ENCODE measurements around the gene MACROD1.

The MACROD1 gene

GRCh38 chr11:64208086-64208795, 42.3 kb upstream of the MACROD1 start:
- H3K4me3 ChIP-seq (ENCODE audit: low read depth, low read length), result peak overlapping the region; percentile 77
- DNase-seq (ENCODE audit: low read depth), result no peak
- TF ChIP-seq CTCF (IDR thresholded peaks at IDR 0.05; ENCODE audit: low read depth, low read length, missing control alignments), result no peak

DNA sequence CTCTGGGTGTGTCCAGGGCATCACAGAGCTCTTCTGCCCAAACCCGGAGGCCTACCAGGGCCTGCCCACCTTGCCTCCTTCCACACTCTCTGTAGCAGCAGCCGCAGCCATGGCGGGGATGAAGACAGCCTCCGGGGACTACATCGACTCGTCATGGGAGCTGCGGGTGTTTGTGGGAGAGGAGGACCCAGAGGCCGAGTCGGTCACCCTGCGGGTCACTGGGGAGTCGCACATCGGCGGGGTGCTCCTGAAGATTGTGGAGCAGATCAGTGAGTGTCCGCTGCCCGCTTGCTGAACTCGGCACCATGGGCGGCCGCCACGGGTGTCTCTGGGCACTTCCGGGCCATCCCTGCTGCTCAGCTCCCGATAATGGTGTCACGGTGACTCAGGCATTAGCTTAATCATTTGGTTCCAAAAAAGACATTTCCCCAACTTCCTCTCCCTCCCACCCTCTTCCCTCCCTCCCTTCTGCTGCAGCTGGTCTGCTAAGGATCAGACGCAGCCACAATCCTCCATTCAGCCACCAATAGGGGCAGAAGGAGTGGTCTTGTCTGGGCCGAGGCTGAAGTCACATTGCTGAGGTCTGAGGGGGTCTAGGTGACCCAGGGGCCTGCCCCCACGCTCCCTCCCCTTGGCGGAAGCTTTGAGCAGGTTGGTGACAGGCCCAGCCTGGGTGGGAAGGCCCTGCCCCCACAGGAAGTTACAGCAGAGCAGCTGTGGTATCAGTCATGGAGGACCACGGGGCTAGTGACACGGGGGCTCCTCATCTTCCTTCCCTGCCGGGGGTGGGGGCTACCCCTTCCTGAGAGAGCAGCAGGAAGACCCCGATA, 41.6 kb upstream of the MACROD1 start:
- TF ChIP-seq CTCF (IDR thresholded peaks at IDR 0.05; ENCODE audit: low read depth, low read length, missing control alignments), result no peak
- DNase-seq (ENCODE audit: low read depth), result no peak
- peak overlapping the region; percentile 77 for H3K4me3 ChIP-seq (ENCODE audit: low read depth, low read length)

DNA sequence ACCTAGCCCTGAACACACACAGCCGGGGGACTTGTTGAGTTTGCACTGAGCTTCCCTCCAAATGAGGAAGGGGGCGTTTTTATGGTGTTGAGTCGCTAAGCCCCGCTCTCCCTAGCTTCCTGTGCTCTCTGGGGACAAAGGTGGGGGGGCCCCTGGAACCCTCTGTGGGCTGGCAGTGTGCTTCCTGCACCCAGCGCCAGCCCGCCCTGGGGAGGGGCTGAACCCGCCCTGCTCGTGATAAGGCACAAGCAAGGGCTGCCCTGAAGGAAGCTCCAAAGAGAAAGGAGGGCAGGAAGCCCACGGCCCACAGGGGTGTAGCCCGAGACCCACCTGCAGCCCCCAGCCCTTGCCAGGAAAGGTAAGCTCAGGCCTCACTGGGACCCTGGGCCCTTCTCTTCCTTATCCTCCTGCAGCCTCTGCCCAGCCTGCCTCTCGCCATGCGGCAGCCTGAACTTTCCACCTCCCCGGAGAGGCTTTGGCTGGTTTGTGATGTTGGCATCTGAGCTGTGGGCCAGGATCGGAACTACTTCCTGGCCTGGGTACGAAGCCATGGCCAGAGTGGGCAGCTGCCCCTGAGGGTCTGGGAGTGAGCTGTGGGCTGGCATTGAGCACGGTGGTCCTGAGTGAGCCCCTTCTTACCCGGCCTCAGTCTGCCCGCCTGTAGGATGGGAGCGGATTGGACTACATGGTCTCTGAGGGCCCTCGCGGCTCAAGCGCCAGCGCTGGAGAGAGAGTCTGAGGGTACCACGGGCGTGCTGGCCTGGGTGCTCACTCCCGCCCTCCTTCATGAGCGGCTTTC, 40.7 kb upstream of the MACROD1 start, which contains the start of gene FERMT3:
FERMT3 (plus strand) TSS at position 265 of the 799 bp plus-strand sequence. CDS start 644 bp downstream, outside the sequence.
- TF ChIP-seq CTCF (IDR thresholded peaks at IDR 0.05; ENCODE audit: low read depth, low read length, missing control alignments), result no peak
- no peak for DNase-seq (ENCODE audit: low read depth)
- H3K4me3 ChIP-seq (ENCODE audit: low read depth, low read length), result peak within 1 kb of the TSS; percentile 77

GRCh38 chr11:64204464-64204989, 38.6 kb upstream of the MACROD1 start:
- no peak for DNase-seq (ENCODE audit: low read depth)
- peak; percentile 77 for TF ChIP-seq CTCF (IDR thresholded peaks at IDR 0.05; ENCODE audit: low read depth, low read length, missing control alignments)

GRCh38 chr11:64204080-64204440, 38.1 kb upstream of the MACROD1 start:
- no peak for DNase-seq (ENCODE audit: low read depth)
- no peak overlapping the region for H3K4me3 ChIP-seq (ENCODE audit: low read depth, low read length)
- TF ChIP-seq CTCF (IDR thresholded peaks at IDR 0.05; ENCODE audit: low read depth, low read length, missing control alignments), result no peak

More at GRCh38 chr11:64204464-64204989, 38.6 kb upstream of the MACROD1 start:
- no peak overlapping the region for H3K4me3 ChIP-seq (ENCODE audit: low read depth, low read length)

- no peak for DNase-seq (ENCODE audit: low read depth)
- TF ChIP-seq CTCF (IDR thresholded peaks at IDR 0.05; ENCODE audit: low read depth, low read length, missing control alignments), result no peak
- H3K4me3 ChIP-seq (ENCODE audit: low read depth, low read length), result no peak overlapping the region
Observed at GRCh38 chr11:64203421-64204079, 37.6 kb upstream of the MACROD1 start.
